Pancreas (tissue), 10 donors: ENCODE data around the gene HAUS8. TPM values are rescaled to one million over a fixed set of nuclear protein-coding genes. Genes with fewer than 3 reads are reported as not detected.

Experiments
- ATAC-seq, 4 donors: fragments of 200-7000 bp; cut with Tn5 transposase; one replicate each; pipeline versions ENCODE4 v1.8.0 to v1.9.1; 2020; ENCODE audit warnings: mild to moderate bottlenecking in 4 of 4, moderate library complexity in 4 of 4
- DNase-seq, 6 donors: peaks; one replicate each; pipeline ENCODE4 v3.0.0-alpha.2; 2020
- FAIRE-seq: peaks from 2 replicates; lab custom pipeline; 2012; peaks lifted over from hg19 to GRCh38; lab: Jason Lieb, UNC
- H3K27ac ChIP-seq, 4 donors: fragments of 200-600 bp; sonication (generic); 1 replicate in 3 of 4; 2 replicates in 1 of 4; pipeline versions ENCODE4 v1.5.0 to v1.8.0; 2020
- H3K27me3 ChIP-seq, 4 donors: fragments of 200-600 bp; one replicate each; pipeline ENCODE4 v1.8.0; 2021
- H3K36me3 ChIP-seq, 3 donors: fragments of 200-600 bp; sonication (generic) in 1 of 3; one replicate each; pipeline versions ENCODE4 v1.5.0 to v1.8.0; 2020 to 2021
- H3K4me1 ChIP-seq, 3 donors: fragments of 200-600 bp; one replicate each; pipeline ENCODE4 v1.8.0; 2021
- H3K4me3 ChIP-seq, 4 donors: fragments of 200-600 bp; sonication (generic) in 2 of 4; one replicate each; pipeline versions ENCODE4 v1.5.0 to v1.8.0; 2020 to 2021
- H3K9me3 ChIP-seq, 4 donors: fragments of 200-600 bp; one replicate each; pipeline ENCODE4 v1.8.0; 2021
- WGBS, 2 donors: extraction: QIAGEN DNeasy Blood & Tissue Kit; methylation state at CpG; one replicate each; pipeline ENCODE4 v1.1.7; 2013; 5-methylcytosine and 5-hydroxymethylcytosine counted together
- intact Hi-C, 3 donors: fragments of 100-400 bp; cut with DNase I; formaldehyde crosslinking; loops; one replicate each; pipeline versions ENCODE4 v1.11.1 to v1.14.2; 2022
- polyA plus RNA-seq, 2 donors: library from polyadenylated mRNA; stranded (reverse); fragments of 200-250 nt; gene quantifications; one replicate each; pipeline ENCODE4 v1.2.3, GENCODE V29; 2013
- total RNA-seq, 6 donors: library from RNA; stranded (reverse); fragmentation: NEBNext Ultra II Directional in 4 of 6; extraction: Animal tissue kit (Norgen Biotek cat#: 25700) in 4 of 6; gene quantifications; one replicate each; pipeline versions ENCODE4 v1.2.1 to v1.2.4, GENCODE V29; 2021 to 2023
- TF ChIP-seq, protein P1 (sequence below), 4 donors: fragments of 200-600 bp; sonication (generic) in 3 of 4; IDR thresholded peaks; one replicate each; pipeline versions ENCODE4 v1.5.0 to v1.8.0; 2021; ENCODE audit warnings: antibody characterized with exemption in 4 of 4
- donor health status: healthy with polysubstance abuse.
- donor health status: DM: no; HTN: no; CAD: no; lungs with moderate emphysema.
- donor health status: DM: no; HTN: no; CAD: no.
- donor health status: control.
- donor health status: control.
- donor health status: Bipolar disorder and iron deficiency.
- donor health status: DM: yes; HTN: yes; CAD: no.
- donor health status: DM: no; HTN: no; CAD: no.
- donor health status: DM: no; HTN: no; CAD: no.
- donor health status: DM: yes; HTN: yes; CAD: no.

Gene HAUS8
- total and polyA plus RNA-seq, 8 donors, result 2.0 to 12.0 (median 2.4) TPM

DNA sequence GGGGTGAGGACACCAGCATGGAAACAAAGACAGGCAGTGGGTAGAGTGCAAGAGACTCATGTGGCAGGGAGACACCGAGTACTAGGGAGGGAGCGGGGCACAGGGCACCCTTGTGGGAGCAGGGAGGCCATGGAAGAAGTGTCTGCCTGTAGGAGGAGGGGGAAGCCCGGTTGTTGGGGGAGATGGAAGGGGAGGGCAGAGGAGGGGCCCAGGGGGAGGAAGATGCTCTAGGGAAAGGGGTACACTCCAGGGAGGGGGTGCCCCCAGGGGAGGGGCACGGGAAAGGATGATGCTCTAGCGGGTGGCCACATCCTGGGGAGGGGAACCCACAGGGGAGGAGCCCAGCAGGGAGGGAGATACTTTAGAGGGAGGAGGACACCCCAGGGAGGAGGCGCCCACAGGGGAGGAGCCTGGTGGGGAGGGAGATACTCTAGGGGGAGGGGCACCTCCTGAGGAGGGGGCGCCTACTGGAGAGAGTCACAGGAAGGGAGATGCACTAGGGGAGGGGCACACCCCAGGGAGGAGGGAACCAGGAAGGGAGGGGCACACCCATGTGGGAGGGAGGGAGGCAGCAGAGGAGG lies 73.6 kb downstream of the HAUS8 start:
- Histone ChIP-seq H3K27ac (no peak overlapping the region), H3K27me3 (no peaks in the 10 kb centered on the region), H3K4me1 (no peaks in the 10 kb centered on the region), H3K9me3 (no peaks in the 10 kb centered on the region), H3K4me3 (no peak overlapping the region), H3K36me3 (no peaks in the 10 kb centered on the region)
- DNase-seq (peak in 1 of 6 donors; percentile 35), FAIRE-seq (no peak), ATAC-seq (no peak)
- TF ChIP-seq, protein P1, sequence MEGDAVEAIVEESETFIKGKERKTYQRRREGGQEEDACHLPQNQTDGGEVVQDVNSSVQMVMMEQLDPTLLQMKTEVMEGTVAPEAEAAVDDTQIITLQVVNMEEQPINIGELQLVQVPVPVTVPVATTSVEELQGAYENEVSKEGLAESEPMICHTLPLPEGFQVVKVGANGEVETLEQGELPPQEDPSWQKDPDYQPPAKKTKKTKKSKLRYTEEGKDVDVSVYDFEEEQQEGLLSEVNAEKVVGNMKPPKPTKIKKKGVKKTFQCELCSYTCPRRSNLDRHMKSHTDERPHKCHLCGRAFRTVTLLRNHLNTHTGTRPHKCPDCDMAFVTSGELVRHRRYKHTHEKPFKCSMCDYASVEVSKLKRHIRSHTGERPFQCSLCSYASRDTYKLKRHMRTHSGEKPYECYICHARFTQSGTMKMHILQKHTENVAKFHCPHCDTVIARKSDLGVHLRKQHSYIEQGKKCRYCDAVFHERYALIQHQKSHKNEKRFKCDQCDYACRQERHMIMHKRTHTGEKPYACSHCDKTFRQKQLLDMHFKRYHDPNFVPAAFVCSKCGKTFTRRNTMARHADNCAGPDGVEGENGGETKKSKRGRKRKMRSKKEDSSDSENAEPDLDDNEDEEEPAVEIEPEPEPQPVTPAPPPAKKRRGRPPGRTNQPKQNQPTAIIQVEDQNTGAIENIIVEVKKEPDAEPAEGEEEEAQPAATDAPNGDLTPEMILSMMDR (IDR thresholded peaks at IDR 0.05), result no peak
- WGBS, 2 donors, result 46 to 59% methylated on average over 7 of the region's 7 CpGs
- intact Hi-C loops, result no loop called here

Other genes starting within 250 kb of the HAUS8 start
- gene SIN3B, start 246.1 kb downstream of the HAUS8 start, total RNA-seq, result 10 to 100 TPM; 13.6 to 27.6 (median 17.9) TPM
- 10 to 100 TPM; 43.3 to 51.8 TPM for gene SIN3B, start 246.1 kb downstream of the HAUS8 start, polyA plus RNA-seq
- 1 to 10 TPM in 5 of 6 donors, under 1 TPM in 1; 0.24 to 4.4 (median 1.2) TPM for gene F2RL3, start 186.5 kb downstream of the HAUS8 start, total RNA-seq
- gene F2RL3, start 186.5 kb downstream of the HAUS8 start, polyA plus RNA-seq, result 1 to 10 TPM; 2.4 to 9.0 TPM
- 1 to 10 TPM in 3 of 6 donors, under 1 TPM in 3; 0.60 to 4.2 (median 0.99) TPM for gene CPAMD8, start 48.6 kb downstream of the HAUS8 start, total RNA-seq
- gene CPAMD8, start 48.6 kb downstream of the HAUS8 start, polyA plus RNA-seq, result 1 to 10 TPM; 3.0 to 5.2 TPM
- 10 to 100 TPM; 16.6 to 49.2 (median 20.8) TPM for gene MYO9B, start 325 bp upstream of the HAUS8 start, total RNA-seq
- 10 to 100 TPM; 40.9 to 53.4 TPM for gene MYO9B, start 325 bp upstream of the HAUS8 start, polyA plus RNA-seq
- 10 to 100 TPM; 12.8 to 22.4 (median 16.4) TPM for gene USE1, start 139.9 kb upstream of the HAUS8 start, total RNA-seq
- gene USE1, start 139.9 kb upstream of the HAUS8 start, polyA plus RNA-seq, result 10 to 100 TPM; 43.3 to 46.6 TPM
- gene OCEL1, start 150.8 kb upstream of the HAUS8 start, total RNA-seq, result 10 to 100 TPM; 13.4 to 19.6 (median 16.9) TPM
- 10 to 100 TPM; 20.9 to 28.4 TPM for gene OCEL1, start 150.8 kb upstream of the HAUS8 start, polyA plus RNA-seq
- gene NR2F6, start 170.5 kb upstream of the HAUS8 start, total RNA-seq, result 10 to 100 TPM; 32.5 to 51.2 (median 39.7) TPM
- gene NR2F6, start 170.5 kb upstream of the HAUS8 start, polyA plus RNA-seq, result 10 to 100 TPM; 21.3 to 23.5 TPM
- 1 to 10 TPM; 1.2 to 2.9 (median 1.8) TPM for gene USHBP1, start 189.3 kb upstream of the HAUS8 start, total RNA-seq
- 10 to 100 TPM in 1 of 2 donors, 1 to 10 TPM in 1; 9.3 to 11.1 TPM for gene USHBP1, start 189.3 kb upstream of the HAUS8 start, polyA plus RNA-seq
- 10 to 100 TPM; 25.5 to 46.8 (median 31.8) TPM for gene BABAM1, start 192.0 kb upstream of the HAUS8 start, total RNA-seq
- 10 to 100 TPM; 64.1 to 71.1 TPM for gene BABAM1, start 192.0 kb upstream of the HAUS8 start, polyA plus RNA-seq
- under 1 TPM in 5 of 6 donors, not detected in 1; 0.04 to 0.59 (median 0.12) TPM for gene ANKLE1, start 206.4 kb upstream of the HAUS8 start, total RNA-seq
- gene ANKLE1, start 206.4 kb upstream of the HAUS8 start, polyA plus RNA-seq, result under 1 TPM; 0.23 to 0.35 TPM
- 1 to 10 TPM; 5.2 to 8.6 (median 6.0) TPM for gene ABHD8, start 228.0 kb upstream of the HAUS8 start, total RNA-seq
- 1 to 10 TPM; 8.5 TPM for gene ABHD8, start 228.0 kb upstream of the HAUS8 start, polyA plus RNA-seq
- gene MRPL34, start 230.4 kb upstream of the HAUS8 start, total RNA-seq, result 10 to 100 TPM; 32.4 to 41.9 (median 37.1) TPM
- 10 to 100 TPM; 42.9 to 78.1 TPM for gene MRPL34, start 230.4 kb upstream of the HAUS8 start, polyA plus RNA-seq
- 10 to 100 TPM in 3 of 6 donors, 1 to 10 TPM in 3; 6.1 to 12.4 (median 9.3) TPM for gene DDA1, start 234.1 kb upstream of the HAUS8 start, total RNA-seq
- 10 to 100 TPM; 21.4 to 25.4 TPM for gene DDA1, start 234.1 kb upstream of the HAUS8 start, polyA plus RNA-seq